SU-DHL-6 (cell line): ENCODE results near the gene PSPN.

Experiments used
- CTCF ChIP-seq: fragments of 200-600 bp; sonication (generic); IDR thresholded peaks from one replicate; pipeline ENCODE4 v1.5.1; 2017; ENCODE audit warnings: antibody characterized with exemption, mild to moderate bottlenecking, low read length, moderate library complexity; ENCODE audit not compliant: insufficient read depth, poor library complexity, severe bottlenecking
- EZH2phosphoT487 ChIP-seq: fragments of 200-600 bp; sonication (generic), shearing (Covaris generic); conservative IDR thresholded peaks from 2 replicates; pipeline ENCODE4 v1.6.1; 2018; ENCODE audit warnings: mild to moderate bottlenecking, antibody characterized with exemption, low read length, moderate library complexity, mixed read lengths

- no peak for TF ChIP-seq CTCF
- TF ChIP-seq EZH2phosphoT487: no peak
Measured at GRCh38 chr19:6376512-6377190, 918 bp upstream of the PSPN start.
